A673 (cell line): ENCODE measurements around the gene S100A16.

ENCODE experiments used
- CTCF ChIP-seq: fragments of 300-800, 200-600 bp; sonication (generic); conservative IDR thresholded peaks from 2 replicates; pipeline ENCODE4 v1.5.1; 2017; ENCODE audit warnings: low read depth, mild to moderate bottlenecking, antibody characterized with exemption, low read length, moderate library complexity, mixed read lengths
- EZH2 ChIP-seq: fragments of 200-600 bp; sonication (generic); IDR thresholded peaks from 2 replicates; pipeline ENCODE4 v1.6.1; 2017; ENCODE audit warnings: borderline replicate concordance, low read depth, mild to moderate bottlenecking, mixed read lengths, antibody characterized with exemption, low read length; ENCODE audit not compliant: poor library complexity, severe bottlenecking

- no peak for TF ChIP-seq EZH2
- TF ChIP-seq CTCF: no peak
Observed at GRCh38 chr1:153612755-153613331, at the start of gene S100A16.
